HS-27A (cell line): ENCODE data around the gene CHD3.

Experiments used
- DNase-seq: peaks from one replicate; pipeline ENCODE4 v3.0.0-alpha.2; 2012; ENCODE audit warnings: low read depth, missing footprints

The CHD3 gene

DNA sequence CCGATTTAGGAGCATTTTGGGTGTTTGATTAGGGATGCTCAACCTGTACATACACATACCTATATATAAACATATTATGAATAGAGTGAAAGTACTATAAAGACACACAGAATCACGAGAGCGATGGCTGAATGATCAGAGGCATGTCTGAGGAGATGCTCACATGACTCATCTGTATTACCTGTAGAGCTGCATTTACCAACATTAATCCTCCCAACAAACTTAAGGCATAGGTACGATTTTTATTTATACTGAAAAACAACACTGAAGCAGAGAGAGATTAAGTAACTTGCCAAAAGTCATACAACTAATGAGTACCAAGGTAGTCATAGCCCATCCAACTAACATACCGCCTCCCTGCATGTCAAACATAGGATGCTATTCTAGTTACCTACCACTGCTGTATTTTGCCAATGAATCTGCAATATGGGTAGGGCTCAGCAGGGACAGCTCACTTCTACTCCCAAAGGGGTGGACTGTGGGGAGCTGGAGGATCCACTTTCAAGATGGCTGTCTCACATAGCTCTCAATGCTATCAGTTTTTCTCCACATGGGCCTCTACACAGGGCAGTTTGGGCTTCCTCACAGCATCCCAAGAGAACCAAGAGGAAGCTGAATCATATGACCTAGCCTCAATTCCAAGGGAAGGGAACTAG, 23.5 kb upstream of the CHD3 start:
- no peak for DNase-seq

DNA sequence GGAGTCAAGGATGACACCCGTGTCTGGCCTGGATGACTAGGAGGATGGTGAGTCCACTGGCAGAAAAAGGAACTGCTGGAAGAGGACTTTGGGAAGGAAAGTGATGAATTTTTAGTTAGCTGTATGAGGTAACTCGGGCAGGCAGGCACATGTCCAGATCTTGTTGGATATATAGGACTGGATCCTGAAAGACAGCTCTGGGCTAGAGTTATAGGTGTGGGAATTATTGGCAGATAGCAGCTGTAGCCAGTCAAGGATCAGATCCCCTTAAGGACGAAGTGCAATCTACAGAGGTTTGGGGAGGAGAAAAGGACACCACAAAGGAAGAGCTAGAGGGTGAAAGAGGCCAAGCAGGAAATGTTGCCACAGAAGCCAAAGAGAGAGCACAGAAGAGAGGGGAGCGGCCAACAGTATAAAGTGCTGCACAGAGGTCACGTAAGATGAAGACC, 20.7 kb upstream of the CHD3 start:
- no peak for DNase-seq

DNA sequence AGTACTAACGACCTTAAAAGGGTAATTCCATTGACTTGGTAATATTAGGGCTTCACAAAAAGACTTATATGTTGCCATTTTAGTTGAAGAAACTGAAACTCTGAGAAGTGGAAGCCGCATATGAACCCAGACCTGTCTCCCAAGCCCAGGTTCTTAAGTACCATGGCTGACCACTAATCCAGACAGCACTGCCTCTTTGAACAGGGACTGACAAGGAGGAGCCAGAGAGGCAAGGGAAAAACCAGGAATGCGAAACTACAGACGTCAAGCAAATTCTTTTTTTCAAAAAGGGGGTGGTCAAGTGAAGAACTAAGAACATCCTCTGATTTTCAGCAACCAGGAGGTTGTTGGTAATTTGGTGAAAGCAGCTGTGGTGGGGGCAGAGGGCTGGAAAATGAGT, 15.5 kb upstream of the CHD3 start:
- DNase-seq: no peak

DNA sequence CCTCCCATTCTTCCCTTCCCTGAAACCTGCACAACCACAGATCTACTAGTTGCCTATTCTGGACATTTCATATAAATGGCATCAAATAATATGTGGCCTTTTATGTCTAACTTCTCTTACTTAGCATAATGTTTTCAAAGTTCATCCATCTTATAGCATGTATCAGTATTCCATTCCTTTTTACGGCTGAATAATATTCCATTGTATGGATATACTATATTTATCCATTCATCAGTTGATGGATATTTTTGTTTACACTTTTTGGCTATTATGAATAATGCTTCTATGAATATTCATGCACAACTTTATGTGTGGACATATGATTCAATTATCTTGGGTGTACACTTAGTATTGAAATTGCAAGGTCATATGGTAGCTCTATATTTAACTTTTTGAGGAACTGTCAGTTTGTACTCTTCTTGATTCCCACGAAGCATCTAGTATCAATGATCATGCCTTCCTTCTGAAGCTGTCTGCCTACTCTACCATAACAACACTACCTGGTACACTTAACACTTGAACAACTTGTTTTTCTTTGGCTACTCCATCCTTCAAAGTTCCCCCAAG, 12.7 kb upstream of the CHD3 start:
- DNase-seq: no peak

DNA sequence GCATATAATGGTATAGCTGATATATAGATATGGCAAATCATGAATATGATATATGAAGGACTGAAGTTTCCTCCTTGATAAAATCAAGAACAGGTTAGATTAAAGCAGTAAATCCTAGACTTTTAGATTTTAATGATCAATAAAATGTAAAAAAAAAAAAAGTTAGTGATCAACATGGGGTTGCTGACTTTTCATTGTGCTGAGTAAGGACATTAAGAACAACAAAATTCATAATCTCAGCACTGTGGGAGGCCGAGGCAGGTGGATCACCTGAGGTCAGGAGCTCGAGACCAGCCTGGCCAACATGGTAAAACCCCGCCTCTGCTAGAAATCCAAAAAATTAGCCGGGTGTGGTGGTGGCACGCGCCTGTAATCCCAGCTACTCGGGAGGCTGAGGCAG, 10.4 kb upstream of the CHD3 start:
- no peak for DNase-seq

DNA sequence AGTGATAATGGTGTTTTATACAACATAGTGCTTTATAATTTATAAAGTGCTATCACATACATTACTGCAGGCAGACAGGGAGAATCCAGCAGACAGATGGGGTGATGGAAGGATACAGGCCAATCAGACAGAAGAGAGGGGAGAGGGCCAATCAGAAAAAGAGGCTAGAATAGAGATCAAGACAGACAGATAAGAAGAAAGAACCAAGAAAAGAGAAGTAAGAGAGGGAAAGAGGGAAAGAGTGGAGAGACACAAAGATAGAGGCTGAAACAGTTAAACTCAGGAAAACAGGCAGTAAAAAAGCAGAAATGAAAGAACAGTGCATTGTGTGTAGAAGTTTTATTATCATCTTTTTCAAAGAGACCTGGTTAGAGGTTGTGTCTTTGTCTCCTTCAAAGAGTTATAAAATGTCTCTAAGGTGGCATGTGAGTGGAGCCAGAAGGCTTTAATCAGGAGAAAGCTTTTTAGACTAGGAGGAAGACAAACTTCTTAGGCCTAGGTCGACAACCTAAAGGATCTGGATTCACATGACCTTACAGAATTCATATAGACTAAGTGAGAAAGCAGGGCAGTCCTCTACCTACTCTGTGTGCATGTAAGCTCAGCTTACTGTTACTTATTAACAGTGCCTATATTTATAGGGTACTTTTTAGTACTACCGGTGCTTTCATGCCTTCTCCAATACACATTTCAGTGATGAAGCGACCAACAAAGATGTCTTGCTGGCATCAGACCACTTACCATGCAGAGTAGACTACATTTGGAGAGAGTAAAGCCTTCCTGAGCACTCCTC, 8.3 kb upstream of the CHD3 start:
- no peak for DNase-seq

DNA sequence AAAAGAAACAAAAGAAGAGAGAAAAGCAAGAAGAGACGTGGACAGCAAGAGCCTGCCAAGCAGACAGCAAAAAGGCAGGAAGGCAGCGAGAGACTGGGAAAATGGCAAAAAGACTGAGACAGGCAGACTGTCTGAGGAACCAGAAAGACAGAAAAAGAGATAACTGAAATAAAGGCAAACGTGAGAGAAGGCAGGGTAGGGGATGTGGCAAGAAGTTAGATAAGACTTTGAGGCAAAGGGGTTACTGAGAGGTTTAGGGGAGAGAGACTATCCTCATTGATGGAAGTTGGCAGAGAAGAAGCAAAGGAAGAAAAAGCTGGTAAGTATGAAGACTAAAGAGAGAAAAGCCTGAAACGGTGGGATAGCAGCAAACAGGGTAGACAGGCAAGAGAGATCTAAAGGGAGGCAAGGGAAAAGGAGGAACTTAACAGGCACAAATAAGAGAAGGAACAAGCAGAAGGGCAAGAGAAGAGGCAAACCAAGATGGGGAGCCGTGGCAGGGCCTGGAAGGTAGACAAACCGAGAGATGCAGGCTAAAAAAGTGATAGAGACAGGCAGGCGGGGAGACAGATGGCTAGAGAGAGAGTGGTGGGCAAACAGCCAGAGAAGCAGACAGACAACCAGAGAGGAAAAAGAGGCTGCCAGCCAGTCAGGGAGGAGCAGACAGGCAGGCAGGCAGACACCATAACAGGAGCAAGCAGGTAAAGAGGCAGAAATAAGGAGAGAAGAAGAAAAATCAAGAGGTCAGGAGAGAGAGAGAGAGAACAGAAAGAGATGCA, 7.1 kb upstream of the CHD3 start:
- DNase-seq: no peak

DNA sequence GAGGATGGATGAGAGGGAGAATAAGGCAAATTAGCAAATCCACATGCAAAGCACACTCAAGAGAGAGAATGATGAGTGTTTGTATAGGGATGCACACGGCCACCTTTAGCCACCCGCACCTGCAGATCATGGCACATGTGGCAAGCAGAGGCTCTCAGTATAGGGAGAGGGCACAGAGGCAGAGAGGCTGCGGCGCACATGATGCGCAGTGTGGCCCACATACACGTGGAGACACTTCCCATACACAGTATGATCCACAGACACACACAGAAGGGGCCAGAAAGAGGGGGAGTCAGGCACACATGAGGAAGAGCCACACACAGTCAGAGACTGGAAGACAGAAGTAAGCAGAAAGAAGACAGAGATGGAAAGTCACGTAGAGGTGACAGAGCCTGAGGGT, 6.5 kb upstream of the CHD3 start:
- DNase-seq: no peak

DNA sequence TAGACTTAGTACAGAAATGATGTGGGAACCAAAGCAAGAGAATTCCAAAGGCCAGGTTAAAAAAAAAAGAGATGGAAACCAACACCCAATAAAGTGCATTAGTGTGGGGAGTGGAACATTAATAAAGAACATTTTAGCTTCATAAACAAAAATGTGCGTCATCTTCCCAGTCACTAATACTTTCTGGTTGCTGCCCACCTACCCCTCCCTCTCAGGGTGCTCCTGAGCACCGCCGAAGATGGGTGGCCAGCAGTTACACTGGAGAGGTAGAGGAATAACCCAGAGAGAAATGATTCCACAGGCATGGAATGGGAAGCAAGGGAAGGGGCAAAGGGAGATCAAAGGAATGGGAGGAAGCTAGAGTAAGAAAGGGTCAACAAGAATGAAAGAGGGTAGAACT, 6.0 kb upstream of the CHD3 start:
- no peak for DNase-seq

DNA sequence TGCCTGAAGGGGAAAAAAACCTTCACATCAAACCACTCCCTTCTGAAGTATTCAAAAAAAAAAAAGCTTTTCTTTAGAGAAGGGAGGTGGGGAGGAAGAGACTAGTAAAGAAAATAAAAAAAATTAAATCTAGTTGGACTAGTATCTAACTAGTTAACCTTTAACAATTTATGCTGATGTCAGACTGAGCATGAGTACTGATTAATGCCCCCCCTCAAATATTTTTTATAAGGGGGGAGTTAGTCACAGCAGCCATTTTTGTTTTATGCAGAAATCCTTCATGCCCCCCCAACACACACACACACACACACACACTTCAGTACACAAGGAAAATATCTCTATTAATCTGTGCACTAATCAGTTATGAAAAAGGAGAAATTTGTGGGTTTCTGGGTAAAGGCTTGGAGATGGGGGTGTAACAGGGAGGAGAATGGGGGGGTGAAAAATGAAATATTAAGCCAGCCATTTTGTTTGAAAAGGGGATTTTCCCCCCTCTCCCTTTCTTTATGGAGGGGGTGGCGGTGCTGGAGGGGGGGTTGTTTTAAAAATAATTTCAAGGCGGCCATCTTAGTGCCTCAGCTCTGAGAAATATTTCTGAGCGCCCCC, 4.7 kb upstream of the CHD3 start:
- no peak for DNase-seq

DNA sequence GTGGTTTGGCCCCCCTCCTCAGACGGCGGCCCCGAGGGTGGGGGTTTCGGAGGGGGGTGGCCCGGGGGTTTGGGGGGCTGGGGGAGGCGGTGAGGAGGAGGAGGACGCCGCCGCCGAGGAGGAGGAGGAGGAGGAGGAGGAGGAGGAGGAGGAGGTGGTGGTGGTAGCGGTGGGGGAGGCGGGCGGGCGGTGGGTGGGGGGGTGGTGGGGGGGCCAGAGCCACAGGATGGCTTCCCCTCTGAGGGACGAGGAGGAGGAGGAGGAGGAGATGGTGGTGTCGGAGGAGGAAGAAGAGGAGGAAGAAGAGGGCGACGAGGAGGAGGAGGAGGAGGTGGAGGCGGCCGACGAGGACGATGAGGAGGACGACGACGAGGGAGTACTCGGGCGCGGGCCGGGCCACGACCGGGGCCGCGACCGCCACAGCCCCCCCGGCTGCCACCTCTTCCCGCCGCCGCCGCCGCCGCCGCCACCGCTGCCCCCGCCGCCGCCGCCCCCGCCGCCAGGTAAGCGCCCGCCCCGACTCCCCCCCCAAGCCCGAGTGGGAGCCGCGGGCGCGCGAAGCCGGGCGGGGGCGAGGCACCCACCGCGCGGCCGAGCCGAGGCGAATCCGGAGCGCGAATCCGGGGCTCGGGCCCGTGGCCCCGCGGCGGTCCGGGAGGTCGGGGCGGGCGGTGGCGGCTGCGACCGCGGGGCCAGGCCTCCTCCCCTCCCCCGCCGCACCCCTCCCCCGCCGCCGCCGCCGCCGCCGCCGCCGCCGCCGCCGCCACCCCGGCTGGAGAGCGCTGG, 3.8 kb upstream of the CHD3 start:
- DNase-seq: no peak

DNA sequence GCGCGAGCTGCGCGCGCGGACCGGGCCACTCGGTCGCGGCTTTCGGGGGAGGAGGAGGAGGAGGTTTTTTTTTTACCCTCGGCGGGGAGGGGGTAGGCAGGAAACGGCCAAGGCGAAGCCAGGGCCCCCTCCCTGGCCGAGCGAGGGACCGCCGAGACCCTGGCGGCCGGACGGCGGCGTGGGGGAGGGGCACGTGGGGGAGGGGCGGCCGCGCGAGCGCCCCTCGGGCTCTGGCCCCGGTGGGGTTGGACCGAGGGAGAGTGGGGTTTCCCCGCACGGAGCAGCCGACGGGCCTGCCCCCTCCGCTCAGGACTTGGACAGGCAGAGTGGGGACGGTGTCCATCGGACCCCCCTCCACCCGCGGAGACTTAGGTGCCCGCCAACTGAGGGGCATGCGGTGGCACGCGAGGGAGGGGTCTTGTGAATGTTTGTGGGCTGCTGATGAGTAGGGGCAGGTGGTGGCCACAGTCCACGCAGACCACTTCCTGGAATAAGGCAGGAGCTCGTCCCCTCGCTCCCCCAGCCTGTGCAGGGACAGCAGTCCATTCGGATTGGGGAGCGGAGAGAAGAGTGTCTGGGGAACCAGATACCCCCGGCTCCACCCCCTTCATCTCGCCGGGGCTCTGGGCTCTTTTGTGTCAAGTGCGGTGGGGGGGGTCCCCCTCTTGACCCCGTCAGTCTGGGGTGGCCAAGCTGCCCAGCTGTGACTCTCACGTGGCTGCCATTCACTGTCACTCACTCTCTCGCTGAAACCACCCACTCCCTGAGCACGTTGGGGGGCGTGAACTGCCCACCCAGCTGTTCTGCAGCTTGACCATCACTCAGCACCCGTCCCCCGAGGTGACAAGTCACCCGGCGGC, 3.0 kb upstream of the CHD3 start:
- DNase-seq: no peak

DNA sequence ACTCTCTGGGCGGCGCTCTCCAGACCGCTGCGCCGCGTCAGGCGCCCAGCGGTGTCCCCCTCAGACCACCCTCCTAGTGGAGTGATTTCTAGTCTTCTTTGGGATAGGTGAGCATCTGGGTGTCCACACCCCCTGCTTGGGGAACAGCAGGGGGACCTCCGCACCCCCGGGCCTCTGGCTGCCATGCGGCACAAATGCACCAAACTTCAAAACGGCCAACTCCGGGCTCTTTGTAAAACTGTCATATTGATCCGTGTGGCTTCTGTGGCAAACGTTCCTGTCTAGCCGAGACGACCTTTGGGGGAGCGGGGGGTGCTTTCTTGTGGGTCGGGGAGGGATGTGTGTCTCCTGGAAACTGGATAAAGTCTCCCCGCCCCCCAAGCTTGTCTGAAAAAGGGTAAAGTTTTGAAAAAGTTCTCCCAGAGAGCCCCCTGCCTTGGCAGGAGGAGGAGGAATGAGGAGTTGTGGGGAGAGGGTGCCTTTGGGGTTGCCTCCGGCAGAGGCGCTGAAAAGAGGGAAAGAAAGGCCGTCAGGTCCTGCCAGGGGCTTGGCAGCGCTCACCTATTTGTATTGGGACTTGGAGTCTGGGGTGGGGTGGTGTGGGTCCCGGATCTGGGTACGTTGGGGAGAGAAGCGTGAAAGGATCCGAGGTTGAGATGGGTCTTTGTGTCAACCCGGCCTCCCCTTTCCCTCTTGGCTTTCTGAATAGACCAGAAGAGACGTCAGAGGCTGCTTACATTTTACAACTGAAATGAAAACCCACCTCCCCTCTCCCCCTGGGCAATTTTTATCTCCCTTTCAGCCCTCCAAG, 2.2 kb upstream of the CHD3 start:
- DNase-seq: no peak

DNA sequence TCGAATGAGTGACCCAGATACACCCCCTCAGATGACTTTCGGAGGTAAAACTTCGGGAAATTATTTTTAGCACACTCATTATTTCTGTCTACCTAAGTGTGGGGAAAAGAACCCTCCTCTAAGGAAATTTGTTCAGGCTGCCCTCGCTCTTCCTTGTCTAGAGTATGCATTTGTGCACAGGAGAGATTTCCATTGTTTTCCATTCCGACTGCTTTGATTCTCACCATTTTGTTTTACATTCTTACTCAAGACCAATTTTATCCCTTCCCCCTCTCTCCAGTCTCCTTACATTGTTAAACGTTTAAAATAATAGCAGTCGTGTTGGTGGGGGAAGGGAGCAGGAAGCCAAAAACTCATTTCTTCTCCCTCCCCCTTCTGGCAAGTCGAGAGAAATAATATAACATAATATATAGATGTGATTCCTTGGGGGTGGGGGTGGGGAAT, 1.5 kb upstream of the CHD3 start:
- no peak for DNase-seq

DNA sequence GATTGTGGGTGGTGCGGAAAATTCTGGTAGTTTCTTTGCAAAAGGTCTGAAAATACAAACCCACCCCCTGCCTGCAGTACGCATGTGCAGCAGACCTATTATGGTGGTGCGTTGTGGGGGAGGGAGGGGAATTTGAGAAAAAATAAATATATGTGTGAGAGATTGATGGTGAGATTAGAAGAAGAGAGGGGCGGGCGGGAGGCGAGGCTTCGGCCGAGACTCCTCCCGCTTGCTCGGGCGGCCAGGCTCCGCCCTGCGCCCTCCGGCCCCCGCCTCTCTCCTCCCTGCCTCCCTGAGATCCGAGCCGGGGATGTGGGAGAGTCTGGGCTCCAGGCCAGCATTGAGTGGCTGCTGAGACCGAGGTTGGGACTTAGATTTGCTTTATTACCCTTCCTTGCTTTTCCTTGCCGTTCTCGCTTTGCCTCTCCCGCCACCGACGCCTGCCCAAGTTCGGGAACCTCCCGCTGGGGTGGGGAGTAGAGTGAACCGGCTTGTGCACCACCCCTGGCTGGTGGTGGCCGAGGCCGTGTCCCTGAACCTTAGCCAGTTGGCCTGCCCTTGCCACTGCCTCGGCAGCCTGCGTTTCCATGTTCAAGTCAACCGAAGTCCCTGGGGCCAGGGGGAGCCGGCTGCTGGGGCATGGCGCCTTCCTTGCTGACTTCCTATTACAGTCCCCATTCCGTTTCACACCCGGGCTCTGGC, 956 bp upstream of the CHD3 start:
- peak; percentile 79 for DNase-seq

DNA sequence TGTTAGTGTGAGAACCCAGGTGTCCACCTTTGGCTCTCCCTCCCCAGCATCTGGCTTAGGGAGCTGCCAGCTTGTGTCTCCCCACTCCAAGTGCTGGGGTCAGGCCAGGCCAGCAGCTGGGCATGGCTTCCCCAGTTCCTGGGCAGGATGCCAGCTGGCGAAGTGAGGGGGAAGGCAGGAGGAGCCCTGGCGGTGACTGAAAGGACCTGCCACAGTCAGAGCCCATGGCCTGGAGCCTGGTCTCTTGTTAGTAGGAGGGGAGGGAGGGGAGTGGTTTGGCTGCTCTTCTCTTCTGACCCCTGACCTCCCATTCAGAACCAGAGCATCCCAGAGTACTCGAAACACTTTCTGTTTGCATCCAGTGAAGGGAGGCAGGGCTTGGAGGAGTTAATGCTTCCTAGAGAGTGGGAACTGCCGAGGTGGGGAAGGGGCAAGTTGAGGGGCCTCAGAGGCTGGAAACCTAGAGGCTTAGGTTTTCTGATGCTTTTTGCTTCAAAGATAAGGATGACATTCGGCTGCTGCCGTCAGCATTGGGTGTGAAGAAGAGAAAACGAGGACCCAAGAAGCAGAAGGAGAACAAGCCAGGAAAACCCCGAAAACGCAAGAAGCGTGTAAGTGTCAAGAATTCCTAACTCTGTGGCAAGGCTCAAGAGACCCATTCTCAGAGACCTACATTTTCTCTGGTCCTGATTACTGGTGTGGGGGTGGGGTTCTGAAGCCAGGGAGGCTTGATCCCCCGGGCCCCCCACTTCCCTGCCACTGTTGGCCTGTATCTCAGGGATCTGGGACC, 772 bp downstream of the CHD3 start:
- DNase-seq: no peak

DNA sequence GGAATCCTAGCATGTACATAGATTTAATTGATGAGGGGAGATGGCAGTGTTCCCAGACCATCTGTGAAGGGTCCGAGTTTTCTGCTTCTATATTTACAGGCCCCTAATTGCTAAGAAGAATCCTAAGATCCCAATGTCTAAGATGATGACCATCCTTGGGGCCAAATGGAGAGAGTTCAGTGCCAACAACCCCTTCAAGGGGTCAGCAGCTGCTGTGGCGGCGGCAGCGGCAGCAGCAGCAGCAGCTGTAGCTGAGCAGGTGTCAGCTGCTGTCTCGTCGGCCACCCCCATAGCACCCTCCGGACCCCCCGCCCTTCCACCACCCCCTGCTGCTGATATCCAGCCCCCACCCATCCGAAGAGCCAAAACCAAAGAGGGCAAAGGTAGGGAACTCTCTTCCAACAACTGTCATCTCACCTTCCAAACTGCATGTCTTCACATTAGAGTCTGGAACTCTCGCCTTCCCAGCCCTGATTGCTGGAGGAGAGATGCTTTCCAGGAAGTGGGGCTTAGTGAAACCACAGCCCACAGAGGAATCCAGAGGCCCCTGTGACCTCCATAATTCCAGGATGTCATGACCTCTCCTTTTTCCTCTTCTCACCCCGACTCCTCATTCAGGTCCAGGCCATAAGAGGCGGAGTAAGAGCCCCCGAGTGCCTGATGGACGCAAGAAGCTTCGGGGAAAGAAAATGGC, 4.7 kb downstream of the CHD3 start:
- DNase-seq: no peak
